KOPT-K1 (cell line): ENCODE data around the gene UQCR11.

Source experiments
- H3K27ac ChIP-seq: fragments of 200-600 bp; sonication (generic); 2 replicates; pipeline ENCODE4 v1.5.1; 2016; ENCODE audit warnings: antibody characterized with exemption, mild to moderate bottlenecking, low read depth, low read length; ENCODE audit not compliant: poor library complexity, severe bottlenecking
- H3K36me3 ChIP-seq: fragments of 200-600 bp; sonication (generic); 2 replicates; pipeline ENCODE4 v1.5.1; 2017; ENCODE audit warnings: antibody characterized with exemption, mild to moderate bottlenecking, low read length, moderate library complexity; ENCODE audit not compliant: insufficient read depth
- H3K9me3 ChIP-seq: fragments of 200-600 bp; sonication (generic); 2 replicates; pipeline ENCODE4 v1.5.1; 2017; ENCODE audit warnings: antibody characterized with exemption, low read length, mild to moderate bottlenecking; ENCODE audit not compliant: insufficient read depth, poor library complexity, severe bottlenecking

The UQCR11 gene

DNA sequence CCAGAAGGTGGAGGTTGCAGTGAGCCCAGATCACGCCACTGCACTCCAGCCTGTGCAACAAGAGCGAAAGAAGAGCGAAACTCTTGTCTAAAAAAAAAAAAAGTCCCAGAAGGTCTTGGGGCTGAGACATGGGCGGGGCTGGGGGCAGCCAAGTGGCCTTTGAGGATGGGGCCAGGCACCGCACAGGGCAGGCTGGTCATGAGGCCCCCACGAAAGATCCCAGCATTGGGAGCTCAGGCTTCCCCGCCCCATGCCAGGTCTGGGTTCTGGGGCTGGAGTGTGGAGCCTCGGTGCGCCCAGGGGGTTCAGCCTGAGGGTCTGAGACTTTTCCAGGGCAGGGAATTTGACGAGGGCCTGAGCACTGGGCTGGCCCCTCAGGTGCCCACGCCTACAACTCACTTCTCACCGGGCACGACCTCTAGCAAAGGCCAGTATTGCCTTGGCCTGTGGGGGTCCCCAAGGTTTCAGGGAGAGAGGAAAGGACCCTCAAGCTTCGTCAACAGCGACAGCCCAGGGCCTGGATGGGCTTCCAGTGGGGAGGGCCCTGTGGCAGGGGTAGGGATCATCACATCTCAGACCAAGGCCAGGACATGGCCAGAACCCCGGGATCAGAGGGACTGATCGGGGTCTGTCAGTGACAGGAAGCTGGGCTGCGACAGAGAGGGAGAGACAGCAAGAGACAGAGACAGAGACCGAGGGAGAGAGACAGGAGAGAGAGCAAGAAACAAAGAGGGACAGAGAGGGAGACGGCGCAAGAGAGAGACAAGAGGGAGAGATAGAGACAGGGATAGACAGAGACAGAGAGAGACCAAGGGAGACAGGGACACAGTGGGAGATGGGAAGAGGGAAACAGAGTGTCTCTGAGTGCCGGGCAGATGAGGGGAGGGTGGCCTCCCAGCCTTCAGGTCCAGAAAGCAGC lies 29.7 kb downstream of the UQCR11 start:
- H3K36me3 ChIP-seq, result peaks cover 59% of the 10 kb centered on the region
- H3K9me3 ChIP-seq, result no peaks in the 10 kb centered on the region
- no peak overlapping the region for H3K27ac ChIP-seq

DNA sequence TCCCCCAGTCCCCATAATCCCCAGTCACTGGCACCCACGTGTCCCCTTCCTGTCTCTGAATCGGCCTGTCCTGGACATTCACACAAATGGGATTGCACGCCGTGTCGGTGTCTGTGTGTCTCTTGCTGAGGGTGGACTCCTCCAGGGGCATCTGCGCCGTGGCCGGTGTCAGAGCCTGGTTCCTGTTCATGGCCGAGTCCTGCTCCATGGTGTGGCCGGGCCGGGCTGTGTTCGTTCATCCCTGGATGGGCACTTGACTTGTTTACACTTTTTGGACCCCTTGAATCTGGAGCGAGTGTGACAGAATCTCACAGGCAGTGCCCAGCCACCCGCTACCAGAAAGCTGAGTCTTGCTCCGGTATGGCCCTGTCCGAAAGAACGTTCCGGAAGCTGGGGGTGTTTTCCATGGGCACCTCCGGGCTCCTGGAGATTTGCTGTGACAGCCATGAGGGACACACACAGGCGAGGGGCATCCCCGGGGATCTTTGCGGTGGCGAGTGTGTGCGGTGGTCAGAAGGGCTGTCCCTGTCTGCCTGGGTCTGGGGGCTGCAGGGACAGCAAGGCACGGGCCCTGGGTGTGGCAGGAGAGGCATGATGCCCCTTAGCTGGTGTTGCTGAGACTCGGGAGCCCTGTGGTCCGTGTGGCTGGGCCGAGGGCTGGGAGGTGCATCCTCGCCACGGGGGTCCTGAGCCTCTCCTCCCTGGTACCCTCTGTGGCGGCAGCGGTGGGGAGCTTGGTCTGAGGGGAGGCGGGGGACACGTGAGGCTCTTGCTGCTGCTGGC lies 30.7 kb downstream of the UQCR11 start:
- no peaks in the 10 kb centered on the region for H3K9me3 ChIP-seq
- peaks cover 48% of the 10 kb centered on the region for H3K36me3 ChIP-seq
- H3K27ac ChIP-seq, result no peak overlapping the region

DNA sequence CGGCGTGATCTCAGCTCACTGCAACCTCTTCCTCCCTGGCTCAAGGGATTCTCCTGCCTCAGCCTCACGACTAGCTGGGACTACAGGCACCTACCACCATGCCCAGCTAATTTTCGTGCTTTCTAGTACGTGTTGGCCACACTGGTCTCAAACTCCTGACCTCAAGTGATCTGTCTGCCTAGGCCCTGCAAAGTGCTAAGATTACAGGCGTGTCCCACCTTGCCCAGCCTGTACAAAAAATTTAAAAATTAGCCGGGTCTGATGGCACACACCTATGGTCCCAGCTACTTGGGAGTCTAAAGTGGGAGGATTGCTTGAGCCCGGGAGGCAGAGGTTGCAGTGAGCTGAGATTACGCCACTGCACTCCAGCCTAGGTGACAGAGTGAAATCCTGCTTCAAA lies 32.5 kb downstream of the UQCR11 start:
- Histone ChIP-seq H3K27ac (no peak overlapping the region), H3K9me3 (no peaks in the 10 kb centered on the region), H3K36me3 (peaks cover 31% of the 10 kb centered on the region)

DNA sequence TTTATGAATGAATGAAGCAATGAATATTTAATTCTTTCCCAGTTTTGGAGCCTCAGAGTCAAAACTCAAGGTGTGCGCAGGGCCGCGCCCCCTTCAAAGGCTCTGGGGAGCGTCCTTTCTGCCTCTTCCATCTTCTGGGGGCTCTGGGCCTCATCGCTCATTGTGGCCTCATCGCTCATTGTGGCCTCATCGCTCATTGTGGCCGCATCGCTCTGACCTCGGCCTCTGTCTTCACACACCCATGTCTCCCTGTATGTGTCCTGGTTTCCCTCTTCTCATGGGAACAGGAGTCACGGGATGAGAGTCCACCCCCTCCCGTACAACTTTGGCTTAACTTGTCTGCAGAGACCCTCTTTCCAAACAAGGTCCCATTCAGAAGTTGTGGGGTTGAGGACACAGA lies 33.9 kb downstream of the UQCR11 start:
- Histone ChIP-seq H3K27ac (no peak overlapping the region), H3K36me3 (peaks cover 16% of the 10 kb centered on the region), H3K9me3 (no peaks in the 10 kb centered on the region)

DNA sequence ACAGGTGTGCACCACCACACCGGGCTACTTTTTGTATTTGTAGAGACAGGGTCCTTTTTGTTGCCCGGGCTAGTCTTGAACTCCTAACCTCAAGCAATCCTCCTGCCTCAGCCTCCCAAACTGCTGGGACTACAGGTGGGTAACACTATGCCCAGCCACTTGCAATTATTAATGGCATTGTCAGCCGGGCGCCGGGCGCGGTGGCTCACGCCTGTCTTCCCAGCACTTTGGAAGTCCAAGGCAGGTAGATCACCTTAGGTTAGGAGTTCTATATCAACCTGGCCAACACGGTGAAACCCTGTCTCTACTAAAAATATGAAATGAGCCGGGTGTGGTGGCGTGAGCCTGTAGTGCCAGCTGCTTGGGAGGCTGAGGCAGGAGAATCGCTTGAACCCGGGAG lies 34.4 kb downstream of the UQCR11 start:
- H3K9me3 ChIP-seq, result no peaks in the 10 kb centered on the region
- H3K27ac ChIP-seq, result no peak overlapping the region
- peaks cover 11% of the 10 kb centered on the region; the same call in 1 of the 2 replicates for H3K36me3 ChIP-seq

DNA sequence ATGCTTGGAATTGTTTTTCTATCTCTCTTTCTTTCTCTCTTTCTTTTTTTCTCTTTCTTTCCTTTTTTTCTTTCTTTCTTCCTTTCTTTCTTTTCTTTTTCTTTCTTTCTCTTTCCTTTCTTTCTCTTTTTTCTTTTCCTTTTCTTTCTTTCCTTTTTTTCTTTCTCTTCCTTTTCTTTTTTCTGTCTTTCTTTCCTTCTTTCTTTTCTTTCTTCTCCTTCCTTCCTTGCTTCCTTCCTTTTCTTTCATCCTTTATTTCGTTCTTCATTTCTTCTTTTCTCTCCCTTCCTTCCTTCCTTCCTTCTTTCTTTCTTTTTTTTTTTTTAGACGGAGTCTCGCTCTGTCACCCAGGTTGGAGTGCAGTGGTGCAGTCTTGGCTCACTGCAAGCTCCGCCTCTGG lies 35.3 kb downstream of the UQCR11 start:
- no peak overlapping the region for H3K27ac ChIP-seq
- peaks cover 7% of the 10 kb centered on the region; the same call in 1 of the 2 replicates for H3K36me3 ChIP-seq
- no peaks in the 10 kb centered on the region for H3K9me3 ChIP-seq

DNA sequence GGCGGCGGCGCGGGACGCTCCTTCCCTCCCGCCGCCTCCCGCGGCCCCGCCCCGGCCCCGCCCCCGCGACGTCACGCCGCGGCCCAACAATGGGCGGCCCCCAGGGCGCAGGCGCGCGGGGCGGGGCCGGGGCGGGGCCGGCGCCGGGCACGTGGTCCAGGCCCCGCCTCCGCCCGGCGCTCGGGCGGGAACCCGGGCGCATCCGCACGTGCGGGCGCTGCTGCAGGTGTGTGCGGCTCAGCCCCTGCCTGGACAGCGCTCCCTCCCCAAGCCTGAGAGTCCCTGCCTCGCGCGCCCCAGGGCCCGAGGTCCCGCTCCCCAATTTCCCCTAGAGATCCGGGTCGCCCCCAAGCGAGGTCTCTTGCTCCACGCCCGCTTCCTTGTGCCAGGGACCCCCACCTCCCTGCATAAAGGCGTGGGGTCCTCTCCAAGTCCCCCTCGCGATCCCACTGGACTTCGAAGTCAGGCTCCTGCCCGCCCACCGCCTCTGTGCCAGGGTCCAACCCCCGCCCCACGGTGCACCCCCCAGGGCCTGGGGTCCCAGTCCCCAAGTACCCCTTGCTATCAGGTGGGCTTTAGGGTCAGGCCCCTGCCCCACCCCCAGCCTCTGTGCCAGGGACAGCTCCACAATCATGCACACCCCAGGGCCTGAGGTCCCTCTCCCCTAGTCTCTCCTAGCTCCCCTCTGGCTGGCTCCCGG lies 36.8 kb downstream of the UQCR11 start, which contains the start of gene MEX3D:
TSS of gene MEX3D (minus strand) at position 6 of the 700 bp plus-strand sequence. CDS start 267 bp downstream, outside the sequence.
- no peaks in the 10 kb centered on the region for H3K9me3 ChIP-seq
- H3K27ac ChIP-seq, result no peak within 1 kb of the TSS
- no peaks in the 10 kb centered on the region for H3K36me3 ChIP-seq

DNA sequence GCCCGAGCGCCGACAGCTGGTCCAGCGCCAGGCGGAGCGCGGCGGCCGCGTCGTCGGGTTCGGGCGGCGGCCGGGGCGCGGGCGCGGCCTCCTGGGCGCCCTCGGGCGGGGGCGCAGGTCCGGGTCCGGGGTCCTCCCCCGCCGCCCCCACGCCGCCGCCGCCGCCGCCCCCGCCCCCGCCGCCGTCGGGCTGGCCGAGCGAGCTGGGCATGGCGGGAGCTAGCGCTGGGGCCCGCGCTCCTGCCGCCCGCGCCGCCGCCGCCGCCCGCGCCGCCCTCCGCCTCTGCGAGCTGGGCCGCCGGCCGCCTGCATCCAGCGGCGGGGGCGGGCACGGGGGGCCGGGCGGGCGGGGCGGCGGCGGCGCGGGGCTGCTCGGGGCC lies 37.4 kb downstream of the UQCR11 start:
- no peak overlapping the region for H3K27ac ChIP-seq
- H3K36me3 ChIP-seq, result no peaks in the 10 kb centered on the region
- H3K9me3 ChIP-seq, result no peaks in the 10 kb centered on the region

DNA sequence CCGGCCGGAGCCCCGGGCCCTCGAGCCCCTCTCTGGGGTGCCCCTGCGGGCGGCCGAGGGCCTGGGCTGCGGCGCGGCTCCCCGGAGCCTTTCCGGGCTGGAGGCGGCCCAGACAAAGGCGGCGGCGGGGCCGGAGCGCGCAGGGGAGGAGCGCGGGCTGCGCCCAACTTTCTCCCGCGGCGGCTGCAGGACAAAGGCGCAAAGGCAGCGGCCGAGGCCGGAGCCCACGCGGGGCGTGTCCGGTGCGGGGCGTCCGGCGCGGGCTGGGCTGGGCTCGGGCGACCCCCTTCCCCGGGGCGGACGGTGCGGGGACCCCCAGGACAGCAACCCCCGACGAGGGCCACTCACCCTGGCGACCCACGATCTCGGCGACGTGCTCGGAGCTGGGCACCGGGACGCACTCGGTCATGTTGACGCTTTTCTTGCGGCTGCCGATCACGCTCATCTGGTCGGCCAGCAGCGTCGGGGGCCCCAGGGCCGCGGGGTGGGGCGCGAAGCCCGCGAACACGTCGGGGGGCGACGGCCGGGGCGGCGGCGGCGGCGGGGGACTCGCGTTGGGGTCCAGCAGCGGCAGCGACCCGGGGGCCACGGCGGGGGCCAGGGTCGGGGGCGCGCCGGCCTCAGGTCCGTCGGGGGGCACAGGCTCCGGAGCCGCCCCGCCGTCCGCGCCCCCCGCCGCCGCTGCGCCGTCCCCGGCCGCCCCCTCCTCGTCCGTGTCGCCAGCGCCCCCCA lies 38.0 kb downstream of the UQCR11 start:
- Histone ChIP-seq H3K36me3 (no peaks in the 10 kb centered on the region), H3K27ac (no peak overlapping the region), H3K9me3 (no peaks in the 10 kb centered on the region)

DNA sequence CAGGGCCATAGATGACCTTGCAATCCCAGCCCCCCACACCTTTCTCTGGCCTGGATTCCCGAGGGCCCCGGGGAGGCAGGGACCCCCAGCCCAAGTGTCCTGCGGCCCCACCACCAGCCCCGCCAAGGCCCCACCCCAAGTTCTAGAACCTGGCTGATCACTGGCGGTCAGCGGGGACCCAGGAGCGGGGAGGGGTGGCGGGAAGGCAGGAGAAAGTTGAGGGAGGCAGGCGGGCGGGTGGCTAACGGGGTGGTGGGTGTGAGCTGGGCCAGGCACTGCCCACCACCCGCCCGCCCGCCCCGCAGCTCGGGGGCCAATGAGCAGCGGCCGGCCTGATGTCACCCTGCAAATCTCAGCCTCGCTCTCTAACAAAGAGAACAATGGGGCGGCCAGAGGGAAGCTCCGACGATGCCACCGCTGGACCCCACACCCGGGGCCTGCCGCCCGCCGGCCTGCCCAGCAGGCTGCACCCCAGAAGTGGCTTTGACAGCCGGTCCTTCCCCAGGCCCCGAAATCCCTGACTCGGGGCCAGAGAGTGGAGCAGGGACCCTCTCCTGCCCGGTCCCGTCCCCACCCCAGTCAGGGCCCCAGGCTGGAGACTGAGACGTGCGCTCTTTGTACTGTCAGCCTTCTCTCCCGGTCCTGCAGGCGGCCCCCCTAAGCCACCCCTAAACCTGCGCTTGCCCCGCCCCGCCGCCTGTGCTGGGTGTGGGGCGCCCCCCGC lies 38.7 kb downstream of the UQCR11 start:
- Histone ChIP-seq H3K27ac (no peak overlapping the region), H3K36me3 (no peaks in the 10 kb centered on the region)

DNA sequence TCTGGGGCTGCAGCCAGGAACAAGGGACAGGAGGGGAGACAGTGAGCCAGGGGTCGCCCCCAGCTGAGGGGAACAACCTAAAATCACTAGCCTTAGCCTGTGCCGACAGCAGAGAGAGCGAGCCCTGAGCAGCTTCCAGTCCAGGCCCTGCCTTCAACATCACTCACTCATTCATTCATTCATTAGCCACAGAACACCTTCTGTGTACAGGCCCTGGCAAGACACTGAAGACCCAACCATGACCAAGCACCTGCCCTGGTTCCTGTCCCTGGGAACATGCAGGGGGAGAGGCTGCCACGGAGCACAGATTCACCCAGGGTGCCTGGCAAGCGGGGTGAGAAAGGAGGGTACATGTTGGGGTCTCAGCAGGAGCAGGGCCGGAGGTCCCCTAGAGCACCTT lies 42.0 kb downstream of the UQCR11 start:
- no peak overlapping the region for H3K27ac ChIP-seq
- H3K9me3 ChIP-seq, result no peaks in the 10 kb centered on the region
- peaks cover 8% of the 10 kb centered on the region; the same call in 1 of the 2 replicates for H3K36me3 ChIP-seq

More for the DNA sequence above, 38.7 kb downstream of the UQCR11 start:
- H3K9me3 ChIP-seq, result no peaks in the 10 kb centered on the region

DNA sequence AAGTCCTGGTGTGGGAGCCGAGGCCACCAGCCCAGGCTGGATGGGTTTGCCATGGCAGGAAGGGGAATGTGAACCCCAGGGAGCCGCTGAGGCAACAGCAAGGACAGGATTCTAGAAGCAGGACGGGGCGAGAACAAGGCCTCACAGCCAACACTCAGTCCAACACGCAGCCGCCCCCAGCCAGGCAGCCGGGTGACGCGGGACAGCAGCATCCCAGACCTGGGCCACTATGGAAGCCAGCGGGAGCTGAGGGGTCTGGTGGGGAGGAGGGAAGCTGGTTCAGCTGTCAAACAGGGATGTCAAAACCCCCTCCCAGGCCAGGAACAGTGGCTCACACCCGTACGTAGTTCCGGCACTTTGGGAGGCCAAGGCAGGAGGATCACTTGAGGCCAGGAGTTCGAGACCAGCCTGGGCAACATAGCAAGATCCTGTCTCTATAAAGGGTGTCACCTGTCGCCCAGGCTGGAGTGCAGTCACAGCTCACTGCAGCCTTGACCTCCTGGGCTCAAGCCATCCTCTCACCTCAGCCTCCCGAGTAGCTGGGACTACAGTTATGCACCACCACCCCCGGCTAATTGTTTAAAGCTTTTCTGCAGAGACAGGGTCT lies 43.9 kb downstream of the UQCR11 start:
- Histone ChIP-seq H3K36me3 (peaks cover 13% of the 10 kb centered on the region; the same call in 1 of the 2 replicates), H3K9me3 (no peaks in the 10 kb centered on the region), H3K27ac (no peak overlapping the region)

DNA sequence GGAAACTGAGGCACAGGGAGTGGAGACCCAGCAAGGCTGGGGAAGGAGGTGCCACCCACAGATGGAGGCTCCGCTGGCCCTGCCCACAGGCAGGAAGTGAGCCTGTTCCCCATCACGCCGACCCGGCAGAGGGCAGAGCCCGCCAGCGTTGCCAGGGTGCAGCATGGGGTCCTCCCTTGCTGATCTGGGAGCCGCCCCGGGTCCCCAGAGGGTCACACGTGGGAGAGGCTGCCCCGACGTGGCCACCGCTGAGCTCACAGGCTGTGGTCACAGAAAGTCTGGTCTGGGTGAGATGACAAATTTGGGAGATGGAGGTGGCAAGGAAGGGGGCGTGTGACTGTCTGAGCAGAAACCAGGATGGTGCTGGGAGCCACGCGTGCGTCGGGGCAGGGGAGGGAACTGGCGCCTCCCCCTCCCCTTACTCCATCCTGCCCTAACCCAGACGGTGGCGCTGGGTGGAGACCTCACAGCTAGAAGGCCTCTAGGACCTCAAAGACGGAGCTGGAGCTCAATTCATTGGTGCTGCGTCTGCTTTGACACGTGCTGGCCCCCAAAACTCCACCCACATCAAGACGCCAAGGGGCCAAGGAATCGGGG lies 44.9 kb downstream of the UQCR11 start:
- H3K36me3 ChIP-seq, result peaks cover 16% of the 10 kb centered on the region; the same call in 1 of the 2 replicates
- H3K9me3 ChIP-seq, result no peaks in the 10 kb centered on the region
- H3K27ac ChIP-seq, result no peak overlapping the region
